H9 (cell line): Measurements from ENCODE around the gene PIGX. TPM values are rescaled to one million over a fixed set of nuclear protein-coding genes. Genes with fewer than 3 reads are reported as not detected.

Source experiments
- DNase-seq: peaks from one replicate; pipeline ENCODE4 v3.0.0-alpha.2; 2017
- H2AFZ ChIP-seq: one replicate; pipeline ENCODE4 v1.6.1; 2013; ENCODE audit warnings: mild to moderate bottlenecking, low read length, control low read depth, moderate library complexity
- H2AK5ac ChIP-seq: 2 replicates; pipeline ENCODE4 v1.6.1; 2013; ENCODE audit warnings: low read length, control low read depth, mixed read lengths; ENCODE audit not compliant: insufficient read length
- H2BK120ac ChIP-seq: one replicate; pipeline ENCODE4 v1.6.1; 2013; ENCODE audit warnings: low read depth, mild to moderate bottlenecking, low read length, control low read depth, inconsistent platforms; ENCODE audit not compliant: poor library complexity, severe bottlenecking
- H2BK12ac ChIP-seq: 2 replicates; pipeline ENCODE4 v1.6.1; 2013; ENCODE audit warnings: low read length, control low read depth, mixed read lengths, low read depth; ENCODE audit not compliant: insufficient read length
- H2BK15ac ChIP-seq: 2 replicates; pipeline ENCODE4 v1.6.1; 2013; ENCODE audit warnings: low read depth, low read length, control low read depth
- H2BK20ac ChIP-seq: one replicate; pipeline ENCODE4 v1.6.1; 2013; ENCODE audit warnings: low read depth, mild to moderate bottlenecking, low read length, control low read depth, inconsistent platforms; ENCODE audit not compliant: poor library complexity, severe bottlenecking
- H2BK5ac ChIP-seq: 2 replicates; pipeline ENCODE4 v1.6.1; 2013; ENCODE audit warnings: low read length, control low read depth, mixed read lengths; ENCODE audit not compliant: insufficient read length
- H3K14ac ChIP-seq: 2 replicates; pipeline ENCODE4 v1.6.1; 2013; ENCODE audit warnings: low read length, control low read depth; ENCODE audit not compliant: insufficient read depth
- H3K18ac ChIP-seq: 2 replicates; pipeline ENCODE4 v1.6.1; 2013; ENCODE audit warnings: low read depth, mild to moderate bottlenecking, mixed read lengths, low read length, control low read depth; ENCODE audit not compliant: insufficient read length
- H3K23ac ChIP-seq: 2 replicates; pipeline ENCODE4 v1.6.1; 2013; ENCODE audit warnings: low read length, control low read depth, mixed read lengths, low read depth; ENCODE audit not compliant: insufficient read length
- H3K23me2 ChIP-seq: 2 replicates; pipeline ENCODE4 v1.6.1; 2013; ENCODE audit warnings: low read depth, mild to moderate bottlenecking, mixed read lengths, low read length, control low read depth; ENCODE audit not compliant: insufficient read length, poor library complexity, severe bottlenecking
- H3K27ac ChIP-seq: 2 replicates; pipeline ENCODE4 v1.5.1; 2013; ENCODE audit warnings: low read length, control low read depth, mixed read lengths, low read depth; ENCODE audit not compliant: insufficient read length
- H3K27me3 ChIP-seq: 2 replicates; pipeline ENCODE4 v1.6.1; 2013; ENCODE audit warnings: low read length, control low read depth, inconsistent platforms; ENCODE audit not compliant: insufficient read depth
- H3K4ac ChIP-seq: 2 replicates; pipeline ENCODE4 v1.6.1; 2013; ENCODE audit warnings: low read depth, mild to moderate bottlenecking, control low read depth, inconsistent platforms, low read length, moderate library complexity
- H3K4me1 ChIP-seq: 2 replicates; pipeline ENCODE4 v1.6.1; 2013; ENCODE audit warnings: low read length, control low read depth, inconsistent platforms; ENCODE audit not compliant: insufficient read depth
- H3K4me2 ChIP-seq: 2 replicates; pipeline ENCODE4 v1.6.1; 2013; ENCODE audit warnings: low read length, control low read depth, mixed read lengths; ENCODE audit not compliant: insufficient read length, insufficient read depth
- H3K56ac ChIP-seq: 2 replicates; pipeline ENCODE4 v1.6.1; 2013; ENCODE audit warnings: low read depth, mild to moderate bottlenecking, mixed read lengths, low read length, control low read depth; ENCODE audit not compliant: insufficient read length
- H3K79me1 ChIP-seq: 2 replicates; pipeline ENCODE4 v1.6.1; 2013; ENCODE audit warnings: low read depth, mild to moderate bottlenecking, moderate library complexity, low read length, control low read depth, inconsistent platforms; ENCODE audit not compliant: insufficient read depth, poor library complexity, severe bottlenecking
- H3K79me2 ChIP-seq: 2 replicates; pipeline ENCODE4 v1.6.1; 2013; ENCODE audit warnings: low read length, control low read depth, inconsistent platforms; ENCODE audit not compliant: insufficient read depth
- H3K9ac ChIP-seq: 2 replicates; pipeline ENCODE4 v1.6.1; 2013; ENCODE audit warnings: low read length, control low read depth, mixed read lengths; ENCODE audit not compliant: insufficient read length; ENCODE audit errors: extremely low read depth
- H3K9me3 ChIP-seq: one replicate; pipeline ENCODE4 v1.6.1; 2013; ENCODE audit warnings: low read depth, low read length, inconsistent platforms; ENCODE audit not compliant: control insufficient read depth
- H3T11ph ChIP-seq: one replicate; pipeline ENCODE4 v1.6.1; 2013; ENCODE audit warnings: mild to moderate bottlenecking, low read length, control low read depth, inconsistent platforms
- H4K20me1 ChIP-seq: one replicate; pipeline ENCODE4 v1.6.1; 2013; ENCODE audit not compliant: control insufficient read depth, insufficient read length, insufficient read depth
- H4K5ac ChIP-seq: 2 replicates; pipeline ENCODE4 v1.6.1; 2013; ENCODE audit warnings: low read depth, mild to moderate bottlenecking, mixed read lengths, low read length, control low read depth; ENCODE audit not compliant: insufficient read length
- H4K8ac ChIP-seq: replicated peaks from 2 replicates; pipeline ENCODE4 v1.6.1; 2013; ENCODE audit warnings: low read length, control low read depth, mixed read lengths, low read depth; ENCODE audit not compliant: insufficient read length
- H4K91ac ChIP-seq: 2 replicates; pipeline ENCODE4 v1.6.1; 2013; ENCODE audit warnings: low read depth, mild to moderate bottlenecking, moderate library complexity, mixed read lengths, low read length, control low read depth; ENCODE audit not compliant: insufficient read length
- H3K27ac Mint-ChIP-seq, 3 experiments: 2 replicates in 2 of 3; 3 replicates in 1 of 3; pipeline ENCODE4 v1.8.0; 2020 to 2021; ENCODE audit warnings: mixed read lengths in 3 of 3, mild to moderate bottlenecking in 1 of 3, moderate library complexity in 1 of 3
- H3K27me3 Mint-ChIP-seq: 2 replicates; pipeline ENCODE4 v1.8.0; 2021; ENCODE audit warnings: low read depth, mild to moderate bottlenecking, moderate library complexity, mixed read lengths
- H3K36me3 Mint-ChIP-seq, 3 experiments: 2 replicates in 2 of 3; 3 replicates in 1 of 3; pipeline ENCODE4 v1.8.0; 2020 to 2021; ENCODE audit warnings: low read depth in 3 of 3, mixed read lengths in 3 of 3; ENCODE audit not compliant: insufficient read depth in 1 of 3
- H3K4me1 Mint-ChIP-seq, 2 experiments: 2 replicates each; pipeline ENCODE4 v1.8.0; 2020; ENCODE audit warnings: mixed read lengths in 2 of 2
- H3K4me3 Mint-ChIP-seq, 2 experiments: 2 replicates in 1 of 2; 3 replicates in 1 of 2; pipeline ENCODE4 v1.8.0; 2020 to 2021; ENCODE audit warnings: mild to moderate bottlenecking in 2 of 2, mixed read lengths in 2 of 2, moderate library complexity in 1 of 2
- H3K9me3 Mint-ChIP-seq, 2 experiments: 2 replicates in 1 of 2; 3 replicates in 1 of 2; pipeline ENCODE4 v1.8.0; 2020; ENCODE audit warnings: mild to moderate bottlenecking in 2 of 2, mixed read lengths in 2 of 2, moderate library complexity in 1 of 2
- WGBS: extraction: QIAGEN DNeasy Blood & Tissue Kit; methylation state at CpG from one replicate; pipeline ENCODE4 v1.1.7; 2013; ENCODE audit warnings: missing lambda C conversion rate, low lambda C conversion rate, mixed read lengths; ENCODE audit not compliant: insufficient read length; ENCODE audit errors: extremely low coverage; 5-methylcytosine and 5-hydroxymethylcytosine counted together
- total RNA-seq: library from RNA; stranded (reverse); gene quantifications from 2 replicates; pipeline ENCODE4 v1.2.1, GENCODE V29; 2021
- TF ChIP-seq, protein P1 (sequence below): fragments of 200-600 bp; sonication (generic); conservative IDR thresholded peaks from 3 replicates; pipeline ENCODE4 v1.8.0; 2021; ENCODE audit warnings: antibody characterized with exemption, mild to moderate bottlenecking

PIGX gene
- total RNA-seq, 1 experiment from 2014 or later = 20.0 TPM

DNA sequence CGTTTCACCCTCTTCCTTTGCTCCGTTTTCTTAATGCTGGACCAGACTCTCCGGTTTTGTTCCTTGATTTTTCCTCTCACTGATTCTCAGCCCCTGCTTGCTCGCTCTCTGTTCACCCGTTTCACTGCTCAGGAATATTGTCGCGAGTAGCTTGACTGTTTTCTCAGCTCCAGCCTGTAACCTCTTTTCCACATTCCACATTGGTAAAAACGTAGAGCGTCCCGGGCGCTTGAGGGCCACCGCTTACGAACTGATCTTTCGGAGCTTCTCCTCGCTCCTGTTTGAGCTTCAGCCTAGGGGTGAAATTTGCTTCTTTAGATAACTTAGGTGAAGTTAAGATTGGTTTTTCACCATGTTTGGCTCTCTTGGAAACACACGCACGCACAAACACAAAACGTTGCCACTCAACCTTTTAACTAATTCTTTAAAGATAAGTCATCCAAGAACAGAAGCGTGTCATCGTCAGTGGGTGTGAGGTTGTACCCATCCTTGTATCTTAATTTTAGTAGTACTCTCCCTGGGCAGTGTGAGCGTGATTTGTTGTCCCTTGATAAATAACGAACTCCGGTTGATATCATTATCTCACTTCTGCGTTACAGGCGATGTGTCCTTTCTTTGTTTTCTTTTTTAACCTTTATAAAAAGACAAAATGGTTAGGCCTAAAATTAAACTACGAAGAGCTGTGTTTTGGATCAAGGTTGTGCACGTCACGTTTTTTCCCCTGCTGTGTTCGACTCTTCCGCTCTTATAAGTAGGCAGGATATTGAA, 28.5 kb downstream of the PIGX start:
- WGBS = no CpG with 5 or more reads among the region's 30 CpGs
- Histone ChIP-seq H3K27ac (peak overlapping the region; percentile 12), H3K56ac (no peak overlapping the region), H4K5ac (no peak overlapping the region), H3K14ac (peak overlapping the region; percentile 74; the same call in 1 of the 2 replicates), H3K4me2 (peak overlapping the region; percentile 97), H2BK5ac (no peak overlapping the region), H2AK5ac (no peak overlapping the region), H3K9me3 (no peaks in the 10 kb centered on the region), H3K27me3 (no peaks in the 10 kb centered on the region), H3K4me1 (no peaks in the 10 kb centered on the region; the same call in 1 of the 2 replicates), H3K23me2 (peaks cover 7% of the 10 kb centered on the region), H3K79me2 (peaks cover 30% of the 10 kb centered on the region; the same call in 1 of the 2 replicates), H2BK120ac (no peak overlapping the region), H4K8ac (no peak overlapping the region), H2BK20ac (no peak overlapping the region), H3K18ac (peak overlapping the region; percentile 20), H4K91ac (no peak overlapping the region), H3T11ph (no peak overlapping the region), H2BK15ac (no peak overlapping the region), H3K4ac (no peak overlapping the region), H4K20me1 (no peaks in the 10 kb centered on the region), H3K23ac (no peak overlapping the region), H2BK12ac (no peak overlapping the region), H3K9ac (peak overlapping the region; percentile 89), H3K79me1 (no peaks in the 10 kb centered on the region), H2AFZ (no peak overlapping the region)
- peaks cover 17 to 25% of the 10 kb centered on the region in 2 experiments for H3K4me1 Mint-ChIP-seq
- peaks cover 3 to 5% of the 10 kb centered on the region in 2 experiments; a peak in 4 of 5 replicates for H3K9me3 Mint-ChIP-seq
- H3K36me3 Mint-ChIP-seq = peaks cover 5 to 12% (median 6%) of the 10 kb centered on the region in 3 experiments; a peak in 6 of 7 replicates
- DNase-seq = no peak
- no peaks in the 10 kb centered on the region for H3K27me3 Mint-ChIP-seq
- TF ChIP-seq, protein P1, sequence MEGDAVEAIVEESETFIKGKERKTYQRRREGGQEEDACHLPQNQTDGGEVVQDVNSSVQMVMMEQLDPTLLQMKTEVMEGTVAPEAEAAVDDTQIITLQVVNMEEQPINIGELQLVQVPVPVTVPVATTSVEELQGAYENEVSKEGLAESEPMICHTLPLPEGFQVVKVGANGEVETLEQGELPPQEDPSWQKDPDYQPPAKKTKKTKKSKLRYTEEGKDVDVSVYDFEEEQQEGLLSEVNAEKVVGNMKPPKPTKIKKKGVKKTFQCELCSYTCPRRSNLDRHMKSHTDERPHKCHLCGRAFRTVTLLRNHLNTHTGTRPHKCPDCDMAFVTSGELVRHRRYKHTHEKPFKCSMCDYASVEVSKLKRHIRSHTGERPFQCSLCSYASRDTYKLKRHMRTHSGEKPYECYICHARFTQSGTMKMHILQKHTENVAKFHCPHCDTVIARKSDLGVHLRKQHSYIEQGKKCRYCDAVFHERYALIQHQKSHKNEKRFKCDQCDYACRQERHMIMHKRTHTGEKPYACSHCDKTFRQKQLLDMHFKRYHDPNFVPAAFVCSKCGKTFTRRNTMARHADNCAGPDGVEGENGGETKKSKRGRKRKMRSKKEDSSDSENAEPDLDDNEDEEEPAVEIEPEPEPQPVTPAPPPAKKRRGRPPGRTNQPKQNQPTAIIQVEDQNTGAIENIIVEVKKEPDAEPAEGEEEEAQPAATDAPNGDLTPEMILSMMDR = no peak
- peak overlapping the region; percentile 99 for H3K4me3 Mint-ChIP-seq
- H3K27ac Mint-ChIP-seq = peak overlapping the region; percentile 99 to 100 (median 99)
